Stimulated activated CD4-positive, alpha-beta T cell treated with anti-CD3 and anti-CD28 coated beads, Interleukin-2, amount 100 ng/mL, for 4 hours (primary cell): ENCODE results near the gene KRT33A.
"Not testable (repeated sequence)": the region's sequence is repeated elsewhere in the genome, so short reads cannot be mapped to it uniquely, and the experiment has no call there.

Experiments
- DNase-seq: peaks from one replicate; pipeline ENCODE4 v3.0.0-alpha.2; 2020; ENCODE audit warnings: low read depth

Gene KRT33A

GRCh38 chr17:41363881-41364280 is 13.3 kb upstream of the KRT33A start:
- no peak for DNase-seq

- DNase-seq = no peak
Observed at GRCh38 chr17:41360296-41360995, 9.8 kb upstream of the KRT33A start.

- DNase-seq = no peak
Observed at GRCh38 chr17:41354536-41354935, 3.9 kb upstream of the KRT33A start.

- DNase-seq = no peak
Observed at GRCh38 chr17:41352597-41353366, 2.2 kb upstream of the KRT33A start.

GRCh38 chr17:41351177-41351576 is 549 bp upstream of the KRT33A start:
- no peak for DNase-seq

- DNase-seq = no peak
Observed at GRCh38 chr17:41347869-41348760, 2.5 kb downstream of the KRT33A start.

GRCh38 chr17:41346421-41346820 is 4.2 kb downstream of the KRT33A start:
- not testable (repeated sequence) for DNase-seq

- no peak for DNase-seq
Observed at GRCh38 chr17:41345992-41346391, 4.6 kb downstream of the KRT33A start.

GRCh38 chr17:41343029-41343428 is 7.6 kb downstream of the KRT33A start:
- DNase-seq = no peak

- peak; percentile 16 for DNase-seq
Observed at GRCh38 chr17:41340934-41341861, 9.4 kb downstream of the KRT33A start.

- no peak for DNase-seq
Observed at GRCh38 chr17:41340494-41340893, 10.1 kb downstream of the KRT33A start.

GRCh38 chr17:41339571-41340172 is 11.0 kb downstream of the KRT33A start:
- no peak for DNase-seq

GRCh38 chr17:41338961-41339485 is 11.6 kb downstream of the KRT33A start:
- DNase-seq = peak; percentile 26

- no peak for DNase-seq
Observed at GRCh38 chr17:41335747-41336146, 14.9 kb downstream of the KRT33A start.

- DNase-seq = no peak
Observed at GRCh38 chr17:41334385-41335305, 16.0 kb downstream of the KRT33A start.

GRCh38 chr17:41333836-41334235 is 16.8 kb downstream of the KRT33A start:
- no peak for DNase-seq

GRCh38 chr17:41333098-41333497 is 17.5 kb downstream of the KRT33A start:
- DNase-seq = no peak

- DNase-seq = no peak
Observed at GRCh38 chr17:41332239-41332638, 18.4 kb downstream of the KRT33A start.

- DNase-seq = no peak
Observed at GRCh38 chr17:41331606-41332005, 19.0 kb downstream of the KRT33A start.
